ENCODE measurements around the gene H2BK1. TPM values are rescaled to one million over a fixed set of nuclear protein-coding genes. Genes with fewer than 3 reads are reported as not detected.

H2BK1 gene
- total RNA-seq: not detected in 2 replicates
- not detected in 2 replicates for polyA plus RNA-seq

DNA sequence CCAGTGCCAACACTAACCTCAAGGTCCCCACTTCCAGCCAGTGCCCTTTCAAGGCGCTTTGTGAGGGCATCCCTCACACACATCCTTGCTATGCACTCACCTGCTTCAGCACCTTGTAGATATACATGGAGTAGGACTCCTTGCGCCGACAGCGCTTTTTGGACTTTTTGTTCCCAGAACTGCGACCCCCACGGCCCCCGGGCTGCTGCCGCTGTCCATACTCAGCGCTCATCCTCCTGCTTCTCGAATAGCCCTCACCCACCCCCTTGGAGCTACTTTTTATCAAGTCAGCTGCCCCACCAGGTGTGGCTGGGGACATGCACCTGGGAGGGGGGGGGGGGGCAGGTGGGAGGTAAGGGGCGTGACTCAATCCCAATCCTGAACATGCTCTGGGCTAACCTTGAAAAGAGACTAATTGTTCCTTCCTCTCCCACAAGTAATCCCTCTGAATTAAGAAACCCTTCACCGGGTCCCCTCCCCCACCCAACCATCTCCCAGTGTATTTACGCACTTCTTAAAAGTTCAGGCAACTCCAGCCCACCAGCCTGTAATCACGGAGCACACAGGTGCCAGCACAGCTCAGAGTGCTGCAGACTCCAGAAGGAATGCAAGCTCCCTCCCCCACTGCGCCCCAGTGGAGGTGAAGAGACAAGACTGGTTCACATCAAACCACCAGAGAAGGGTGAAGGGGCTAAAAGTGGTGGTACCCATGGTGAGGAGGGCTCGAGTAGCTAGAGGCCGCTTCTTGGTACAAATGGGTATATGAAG is at the start of gene H2BK1:
Gene H2BK1, minus strand, starts transcription at position 402 of the 768 bp plus-strand sequence. Its CDS starts 170 bp downstream, at position 232.
- TF ChIP-seq, protein P1, sequence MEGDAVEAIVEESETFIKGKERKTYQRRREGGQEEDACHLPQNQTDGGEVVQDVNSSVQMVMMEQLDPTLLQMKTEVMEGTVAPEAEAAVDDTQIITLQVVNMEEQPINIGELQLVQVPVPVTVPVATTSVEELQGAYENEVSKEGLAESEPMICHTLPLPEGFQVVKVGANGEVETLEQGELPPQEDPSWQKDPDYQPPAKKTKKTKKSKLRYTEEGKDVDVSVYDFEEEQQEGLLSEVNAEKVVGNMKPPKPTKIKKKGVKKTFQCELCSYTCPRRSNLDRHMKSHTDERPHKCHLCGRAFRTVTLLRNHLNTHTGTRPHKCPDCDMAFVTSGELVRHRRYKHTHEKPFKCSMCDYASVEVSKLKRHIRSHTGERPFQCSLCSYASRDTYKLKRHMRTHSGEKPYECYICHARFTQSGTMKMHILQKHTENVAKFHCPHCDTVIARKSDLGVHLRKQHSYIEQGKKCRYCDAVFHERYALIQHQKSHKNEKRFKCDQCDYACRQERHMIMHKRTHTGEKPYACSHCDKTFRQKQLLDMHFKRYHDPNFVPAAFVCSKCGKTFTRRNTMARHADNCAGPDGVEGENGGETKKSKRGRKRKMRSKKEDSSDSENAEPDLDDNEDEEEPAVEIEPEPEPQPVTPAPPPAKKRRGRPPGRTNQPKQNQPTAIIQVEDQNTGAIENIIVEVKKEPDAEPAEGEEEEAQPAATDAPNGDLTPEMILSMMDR (IDR thresholded peaks at IDR 0.05; ENCODE audit: poor library complexity): no peak
- TF ChIP-seq EZH2 (IDR thresholded peaks at IDR 0.05; ENCODE audit: borderline replicate concordance): no peak
- TF ChIP-seq EZH2phosphoT487 (IDR thresholded peaks at IDR 0.05; ENCODE audit: low read depth, severe bottlenecking, unreplicated experiment): no peak
- H3K27ac ChIP-seq: no peak within 1 kb of the TSS
- no peaks in the 10 kb centered on the region for H3K36me3 ChIP-seq (replicated peaks; ENCODE audit: insufficient read depth, low read depth)
- H3K4me3 ChIP-seq: no peak within 1 kb of the TSS
- H4K20me1 ChIP-seq (ENCODE audit: insufficient read depth, poor library complexity, severe bottlenecking): no peaks in the 10 kb centered on the region
- no peak for DNase-seq (ENCODE audit: low spot score)
- no peaks in the 10 kb centered on the region for H3K9me3 ChIP-seq (ENCODE audit: low read depth)
- WGBS (ENCODE audit: low lambda C conversion rate, missing lambda C conversion rate): 84% methylated on average over 17 of the region's 17 CpGs
- no peaks in the 10 kb centered on the region for H3K4me1 ChIP-seq (ENCODE audit: insufficient read depth)
- H2AFZ ChIP-seq: no peak within 1 kb of the TSS
- H3K4me2 ChIP-seq: no peak within 1 kb of the TSS
- H3K27me3 ChIP-seq: no peaks in the 10 kb centered on the region
- no peaks in the 10 kb centered on the region for H3K9me2 ChIP-seq (replicated peaks; ENCODE audit: insufficient read depth)
- no peaks in the 10 kb centered on the region for H3K79me2 ChIP-seq

DNA sequence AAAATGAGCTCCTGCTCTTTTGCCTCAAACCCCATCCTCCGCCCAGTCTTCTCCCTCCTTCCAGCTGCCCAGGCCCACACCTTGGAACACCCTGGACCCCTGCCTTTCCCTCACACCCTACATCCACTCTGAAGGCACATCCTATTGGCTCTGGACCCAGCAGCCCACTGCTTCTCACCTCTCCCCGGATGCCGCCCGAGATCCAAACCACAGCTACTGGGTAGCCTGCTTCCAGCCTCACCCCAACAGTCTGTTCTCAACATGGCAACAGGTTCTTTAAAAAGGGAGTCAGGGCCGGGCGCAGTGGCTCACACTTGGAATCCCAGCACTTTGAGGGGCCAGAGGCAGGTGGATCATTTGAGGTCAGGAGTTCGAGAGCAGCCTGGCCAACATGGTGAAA is 47.7 kb upstream of the H2BK1 start:
- Histone ChIP-seq H3K4me1 (ENCODE audit: insufficient read depth) (peaks cover 5% of the 10 kb centered on the region), H4K20me1 (ENCODE audit: insufficient read depth, poor library complexity, severe bottlenecking) (no peaks in the 10 kb centered on the region), H3K27ac (no peak overlapping the region), H3K9me3 (ENCODE audit: low read depth) (no peaks in the 10 kb centered on the region), H3K27me3 (peaks cover 4% of the 10 kb centered on the region), H2AFZ (no peak overlapping the region), H3K79me2 (no peaks in the 10 kb centered on the region), H3K9me2 (replicated peaks; ENCODE audit: insufficient read depth) (no peaks in the 10 kb centered on the region), H3K36me3 (replicated peaks; ENCODE audit: insufficient read depth, low read depth) (no peaks in the 10 kb centered on the region), H3K4me2 (no peak overlapping the region), H3K4me3 (no peak overlapping the region)
- 95% methylated on average over 7 of the region's 7 CpGs for WGBS (ENCODE audit: low lambda C conversion rate, missing lambda C conversion rate)
- no peak for DNase-seq (ENCODE audit: low spot score)
- TF ChIP-seq, protein P1 (IDR thresholded peaks at IDR 0.05; ENCODE audit: poor library complexity): no peak
- TF ChIP-seq EZH2phosphoT487 (IDR thresholded peaks at IDR 0.05; ENCODE audit: low read depth, severe bottlenecking, unreplicated experiment) (no peak), EZH2 (IDR thresholded peaks at IDR 0.05; ENCODE audit: borderline replicate concordance) (no peak)

DNA sequence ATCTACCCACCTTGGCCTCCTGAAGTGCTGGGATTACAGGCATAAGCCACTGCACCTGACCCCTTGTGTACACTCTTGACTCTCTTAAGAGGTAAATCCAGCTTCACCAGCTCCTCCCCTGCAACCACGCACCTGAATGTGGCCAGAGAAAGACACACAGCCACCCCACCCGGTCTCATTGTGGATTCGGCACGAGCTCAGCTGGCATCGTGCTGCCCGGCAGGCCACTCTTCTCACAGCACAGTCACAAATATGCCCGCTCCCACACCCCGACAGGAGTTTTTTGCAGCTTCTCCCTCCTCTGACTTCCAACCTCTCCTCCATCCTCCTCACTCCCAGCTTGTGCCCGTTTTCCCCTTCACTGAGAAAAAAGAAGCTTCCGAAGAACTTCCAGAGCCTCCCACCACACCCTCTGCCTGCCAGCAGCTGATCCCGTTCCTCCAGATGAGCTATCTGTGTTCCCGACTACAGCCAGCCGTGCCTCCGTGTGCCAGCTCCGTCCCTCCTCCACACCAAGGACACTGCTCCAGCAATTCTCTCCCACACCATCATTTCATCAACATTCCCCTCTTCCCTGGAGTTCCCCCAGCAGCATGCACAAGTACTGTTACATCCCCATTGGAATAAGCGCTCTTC is 46.2 kb upstream of the H2BK1 start:
- no peaks in the 10 kb centered on the region for H3K9me2 ChIP-seq (replicated peaks; ENCODE audit: insufficient read depth)
- H3K4me2 ChIP-seq: no peak overlapping the region
- no peaks in the 10 kb centered on the region for H3K79me2 ChIP-seq
- WGBS (ENCODE audit: low lambda C conversion rate, missing lambda C conversion rate): 67% methylated on average over 16 of the region's 16 CpGs
- no peak overlapping the region for H3K4me3 ChIP-seq
- H3K9me3 ChIP-seq (ENCODE audit: low read depth): no peaks in the 10 kb centered on the region
- no peak overlapping the region for H2AFZ ChIP-seq
- no peak for DNase-seq (ENCODE audit: low spot score)
- no peaks in the 10 kb centered on the region for H3K36me3 ChIP-seq (replicated peaks; ENCODE audit: insufficient read depth, low read depth)
- H3K27ac ChIP-seq: no peak overlapping the region
- no peaks in the 10 kb centered on the region for H4K20me1 ChIP-seq (ENCODE audit: insufficient read depth, poor library complexity, severe bottlenecking)
- TF ChIP-seq EZH2 (IDR thresholded peaks at IDR 0.05; ENCODE audit: borderline replicate concordance) (no peak), EZH2phosphoT487 (IDR thresholded peaks at IDR 0.05; ENCODE audit: low read depth, severe bottlenecking, unreplicated experiment) (no peak)
- TF ChIP-seq, protein P1 (IDR thresholded peaks at IDR 0.05; ENCODE audit: poor library complexity): no peak
- peaks cover 4% of the 10 kb centered on the region for H3K27me3 ChIP-seq
- H3K4me1 ChIP-seq (ENCODE audit: insufficient read depth): peaks cover 12% of the 10 kb centered on the region

Measured in hepatocyte (in vitro differentiated cells).